ENCODE measurements around the gene ZMYND19.

DNA sequence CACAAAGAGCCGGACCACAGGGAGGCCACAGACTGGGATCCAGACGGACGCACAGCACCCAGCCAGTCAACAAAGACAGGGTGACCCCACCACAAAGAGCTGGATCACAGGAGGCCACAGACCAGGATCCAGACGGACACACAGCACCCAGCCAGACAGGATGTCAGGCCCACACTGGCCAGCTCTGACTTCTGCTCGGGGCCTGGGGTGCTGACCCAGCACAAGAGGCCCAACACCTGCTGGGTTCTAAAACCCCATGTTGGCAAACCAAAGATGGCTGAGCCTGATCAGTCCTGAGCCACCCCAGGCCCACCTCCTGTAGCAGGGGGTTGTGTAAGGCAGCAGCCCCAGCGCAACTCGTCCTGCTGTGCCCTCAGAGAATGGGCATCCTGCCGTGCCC lies 6.4 kb downstream of the ZMYND19 start:
- TF ChIP-seq, protein P1, sequence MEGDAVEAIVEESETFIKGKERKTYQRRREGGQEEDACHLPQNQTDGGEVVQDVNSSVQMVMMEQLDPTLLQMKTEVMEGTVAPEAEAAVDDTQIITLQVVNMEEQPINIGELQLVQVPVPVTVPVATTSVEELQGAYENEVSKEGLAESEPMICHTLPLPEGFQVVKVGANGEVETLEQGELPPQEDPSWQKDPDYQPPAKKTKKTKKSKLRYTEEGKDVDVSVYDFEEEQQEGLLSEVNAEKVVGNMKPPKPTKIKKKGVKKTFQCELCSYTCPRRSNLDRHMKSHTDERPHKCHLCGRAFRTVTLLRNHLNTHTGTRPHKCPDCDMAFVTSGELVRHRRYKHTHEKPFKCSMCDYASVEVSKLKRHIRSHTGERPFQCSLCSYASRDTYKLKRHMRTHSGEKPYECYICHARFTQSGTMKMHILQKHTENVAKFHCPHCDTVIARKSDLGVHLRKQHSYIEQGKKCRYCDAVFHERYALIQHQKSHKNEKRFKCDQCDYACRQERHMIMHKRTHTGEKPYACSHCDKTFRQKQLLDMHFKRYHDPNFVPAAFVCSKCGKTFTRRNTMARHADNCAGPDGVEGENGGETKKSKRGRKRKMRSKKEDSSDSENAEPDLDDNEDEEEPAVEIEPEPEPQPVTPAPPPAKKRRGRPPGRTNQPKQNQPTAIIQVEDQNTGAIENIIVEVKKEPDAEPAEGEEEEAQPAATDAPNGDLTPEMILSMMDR (IDR thresholded peaks at IDR 0.05; ENCODE audit: control extremely low read depth in 1 of 3, insufficient read depth in 1 of 3, low read depth in 1 of 3, low read length in 3 of 3) = no peak
- TF ChIP-seq, protein P2, sequence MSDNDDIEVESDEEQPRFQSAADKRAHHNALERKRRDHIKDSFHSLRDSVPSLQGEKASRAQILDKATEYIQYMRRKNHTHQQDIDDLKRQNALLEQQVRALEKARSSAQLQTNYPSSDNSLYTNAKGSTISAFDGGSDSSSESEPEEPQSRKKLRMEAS (IDR thresholded peaks at IDR 0.05) = no peak

Measured in H1 (cell line).